ACC112 (cell line): ENCODE data around the gene LAMTOR4.

Experiments used
- H2AFZ ChIP-seq: fragments of 200-600 bp; sonication (generic); one replicate; pipeline ENCODE4 v1.6.0; 2017; ENCODE audit warnings: antibody characterized with exemption, low read length; ENCODE audit not compliant: unreplicated experiment
- H3K27ac ChIP-seq: fragments of 200-600 bp; sonication (generic); 2 replicates; pipeline ENCODE4 v1.5.1; 2014; ENCODE audit warnings: low read depth, mild to moderate bottlenecking, antibody characterized with exemption, low read length, moderate library complexity
- H3K27me3 ChIP-seq: fragments of 200-600 bp; sonication (generic); 2 replicates; pipeline ENCODE4 v1.6.1; 2014; ENCODE audit warnings: mild to moderate bottlenecking, antibody characterized with exemption, low read length, moderate library complexity, mixed read lengths; ENCODE audit not compliant: insufficient read depth
- H3K36me3 ChIP-seq: fragments of 200-600 bp; sonication (generic); 2 replicates; pipeline ENCODE4 v1.6.1; 2016; ENCODE audit warnings: mild to moderate bottlenecking, antibody characterized with exemption, low read length, moderate library complexity, mixed read lengths; ENCODE audit not compliant: insufficient read depth
- H3K4me1 ChIP-seq: fragments of 200-600 bp; sonication (generic); one replicate; pipeline ENCODE4 v1.6.1; 2016; ENCODE audit warnings: low read length, mixed read lengths; ENCODE audit not compliant: insufficient read depth, unreplicated experiment, control insufficient read depth
- H3K4me3 ChIP-seq: fragments of 200-600 bp; sonication (generic); 2 replicates; pipeline ENCODE4 v1.5.1; 2014; ENCODE audit warnings: mild to moderate bottlenecking, low read depth, low read length
- H3K79me2 ChIP-seq: fragments of 200-600 bp; sonication (generic); one replicate; pipeline ENCODE4 v1.6.0; 2016; ENCODE audit warnings: low read length; ENCODE audit not compliant: control insufficient read depth, unreplicated experiment, insufficient read depth

The LAMTOR4 gene

DNA sequence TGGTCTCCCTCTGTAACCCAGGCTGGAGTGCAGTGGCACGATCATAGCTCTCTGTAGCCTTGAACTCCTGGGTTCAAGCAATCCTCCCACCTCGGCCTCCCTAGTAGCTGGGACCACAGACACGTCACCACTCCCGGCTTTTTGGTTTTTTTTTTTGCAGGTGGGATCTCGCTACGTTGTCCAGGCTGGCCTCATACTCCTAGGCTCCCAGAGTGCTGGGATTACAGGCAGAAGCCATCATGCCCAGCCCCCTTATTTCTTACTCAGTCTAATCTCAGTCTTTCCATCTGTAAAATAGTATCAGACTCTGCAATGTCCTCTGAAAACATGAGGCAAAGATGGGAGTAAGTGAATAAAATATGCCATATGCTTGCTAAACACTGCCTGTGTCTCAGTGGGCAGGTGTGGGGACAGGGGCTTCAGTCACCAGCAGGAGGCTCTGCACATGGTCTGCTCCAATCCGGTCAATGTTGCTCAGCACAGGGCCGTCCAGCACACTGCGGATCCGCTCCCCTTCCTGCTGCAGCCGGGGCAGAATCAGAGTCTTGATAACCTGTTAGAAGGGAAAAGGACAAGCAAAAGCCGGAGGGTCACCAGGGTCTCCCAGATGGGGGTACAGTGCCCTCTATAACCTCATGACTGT lies 39.1 kb upstream of the LAMTOR4 start:
- Histone ChIP-seq H3K27ac (no peak overlapping the region), H3K79me2 (no peaks in the 10 kb centered on the region), H3K4me1 (no peaks in the 10 kb centered on the region), H2AFZ (no peak overlapping the region), H3K27me3 (no peaks in the 10 kb centered on the region), H3K4me3 (no peak overlapping the region), H3K36me3 (peaks cover 3% of the 10 kb centered on the region; the same call in 1 of the 2 replicates)

- Histone ChIP-seq H3K4me3 (no peak overlapping the region), H3K4me1 (no peaks in the 10 kb centered on the region), H2AFZ (no peak overlapping the region), H3K27ac (no peak overlapping the region), H3K27me3 (no peaks in the 10 kb centered on the region), H3K79me2 (no peaks in the 10 kb centered on the region), H3K36me3 (peaks cover 3% of the 10 kb centered on the region; the same call in 1 of the 2 replicates)
Observed at GRCh38 chr7:100111156-100111555, 37.6 kb upstream of the LAMTOR4 start.

DNA sequence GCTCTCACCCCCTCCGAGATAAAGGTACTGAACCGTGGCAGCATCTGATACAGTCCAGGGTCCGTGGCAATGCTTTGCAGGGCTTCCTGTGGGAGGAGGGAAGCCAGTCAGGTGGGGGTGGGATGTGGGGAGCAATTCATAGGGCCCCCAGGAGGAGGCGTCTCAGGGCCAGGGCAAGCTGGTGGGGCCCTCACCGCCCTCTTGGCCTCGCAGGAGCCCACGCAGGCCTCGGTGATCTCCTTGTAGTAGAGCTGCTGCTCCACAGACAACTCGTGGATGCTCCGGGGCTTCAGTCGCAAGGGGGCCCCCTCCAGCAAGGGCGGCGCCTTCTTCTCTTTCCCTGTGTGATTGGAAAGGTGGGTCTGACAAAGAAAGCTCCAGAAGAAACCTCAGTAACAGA lies 36.8 kb upstream of the LAMTOR4 start:
- Histone ChIP-seq H3K79me2 (no peaks in the 10 kb centered on the region), H3K27me3 (no peaks in the 10 kb centered on the region), H3K27ac (no peak overlapping the region), H3K36me3 (peaks cover 3% of the 10 kb centered on the region; the same call in 1 of the 2 replicates), H3K4me3 (no peak overlapping the region), H2AFZ (no peak overlapping the region), H3K4me1 (no peaks in the 10 kb centered on the region)

GRCh38 chr7:100115026-100115425 lies 33.7 kb upstream of the LAMTOR4 start:
- Histone ChIP-seq H3K36me3 (peaks cover 3% of the 10 kb centered on the region; the same call in 1 of the 2 replicates), H3K4me3 (no peak overlapping the region), H3K27me3 (no peaks in the 10 kb centered on the region), H3K27ac (no peak overlapping the region), H2AFZ (no peak overlapping the region), H3K4me1 (no peaks in the 10 kb centered on the region), H3K79me2 (peaks cover 8% of the 10 kb centered on the region)

- H3K27ac ChIP-seq: no peak overlapping the region
- H3K4me1 ChIP-seq: peaks cover 6% of the 10 kb centered on the region
- peaks cover 10% of the 10 kb centered on the region for H3K79me2 ChIP-seq
- H3K27me3 ChIP-seq: no peaks in the 10 kb centered on the region
- no peaks in the 10 kb centered on the region for H3K36me3 ChIP-seq
- H2AFZ ChIP-seq: peak overlapping the region; percentile 41
- H3K4me3 ChIP-seq: peak overlapping the region; percentile 89
Observed at GRCh38 chr7:100118388-100119071, 30.2 kb upstream of the LAMTOR4 start.

- Histone ChIP-seq H3K4me1 (peaks cover 6% of the 10 kb centered on the region), H3K79me2 (peaks cover 10% of the 10 kb centered on the region), H2AFZ (peak within 1 kb of the TSS; percentile 83), H3K36me3 (no peaks in the 10 kb centered on the region), H3K27ac (peak within 1 kb of the TSS; percentile 81), H3K27me3 (no peaks in the 10 kb centered on the region), H3K4me3 (peak within 1 kb of the TSS; percentile 89)
Observed at GRCh38 chr7:100119072-100119969, 29.4 kb upstream of the LAMTOR4 start, which contains the start of the genes CNPY4 and TAF6. Gene CNPY4, plus strand, starts transcription at chr7:100119634. Its CDS starts 111 bp downstream, at chr7:100119745. Gene TAF6, minus strand, starts transcription at chr7:100119358. Its CDS starts 5,149 bp downstream, at chr7:100114209.

GRCh38 chr7:100119970-100120732 lies 28.6 kb upstream of the LAMTOR4 start:
- Histone ChIP-seq H2AFZ (peak overlapping the region; percentile 83), H3K36me3 (no peaks in the 10 kb centered on the region), H3K4me1 (peaks cover 6% of the 10 kb centered on the region), H3K27me3 (no peaks in the 10 kb centered on the region), H3K27ac (peak overlapping the region; percentile 81), H3K4me3 (peak overlapping the region; percentile 89), H3K79me2 (peaks cover 10% of the 10 kb centered on the region)

DNA sequence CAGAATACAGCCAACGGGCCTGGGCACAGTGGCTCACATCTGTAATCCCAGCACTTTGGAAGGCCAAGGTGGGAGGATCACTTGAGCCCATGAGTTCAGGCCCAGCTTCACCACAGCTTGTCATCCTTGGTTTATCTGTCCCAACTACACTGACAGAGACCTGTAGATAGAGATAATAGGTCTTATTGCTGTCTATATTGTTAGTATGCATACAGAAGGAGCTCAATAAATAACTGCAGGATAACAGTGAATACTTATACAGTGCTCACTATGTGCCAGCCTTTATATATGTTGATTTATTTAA lies 28.0 kb upstream of the LAMTOR4 start:
- Histone ChIP-seq H3K27ac (no peak overlapping the region), H3K79me2 (peaks cover 10% of the 10 kb centered on the region), H3K4me1 (peaks cover 11% of the 10 kb centered on the region), H3K27me3 (no peaks in the 10 kb centered on the region), H3K36me3 (no peaks in the 10 kb centered on the region), H2AFZ (no peak overlapping the region), H3K4me3 (peak overlapping the region; percentile 89)

DNA sequence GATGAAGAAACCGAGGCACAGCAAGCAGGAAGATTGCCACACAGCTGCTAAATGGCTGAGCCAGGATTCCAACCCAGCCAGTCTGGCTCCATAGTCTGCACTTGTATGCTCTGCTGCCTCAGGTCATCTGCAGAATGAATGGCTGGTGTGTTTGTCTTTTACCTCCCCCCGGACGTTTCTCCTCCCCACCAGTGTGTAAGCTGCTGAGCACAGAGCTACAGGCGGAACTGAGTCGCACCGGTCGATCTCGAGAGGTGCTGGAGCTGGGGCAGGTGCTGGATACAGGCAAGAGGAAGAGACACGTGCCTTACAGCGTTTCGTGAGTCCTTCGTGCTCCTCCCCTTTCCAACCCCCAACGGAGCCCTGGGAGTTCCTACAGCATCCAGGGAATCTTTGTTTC lies 26.7 kb upstream of the LAMTOR4 start:
- no peaks in the 10 kb centered on the region for H3K27me3 ChIP-seq
- H3K4me3 ChIP-seq: no peak overlapping the region
- no peak overlapping the region for H2AFZ ChIP-seq
- peaks cover 16% of the 10 kb centered on the region for H3K79me2 ChIP-seq
- H3K36me3 ChIP-seq: no peaks in the 10 kb centered on the region
- no peak overlapping the region for H3K27ac ChIP-seq
- H3K4me1 ChIP-seq: peaks cover 12% of the 10 kb centered on the region

- H3K4me3 ChIP-seq: no peak overlapping the region
- H3K27me3 ChIP-seq: no peaks in the 10 kb centered on the region
- peaks cover 16% of the 10 kb centered on the region for H3K79me2 ChIP-seq
- H3K36me3 ChIP-seq: no peaks in the 10 kb centered on the region
- H3K27ac ChIP-seq: no peak overlapping the region
- H2AFZ ChIP-seq: no peak overlapping the region
- peaks cover 12% of the 10 kb centered on the region for H3K4me1 ChIP-seq
Observed at GRCh38 chr7:100122568-100122967, 26.1 kb upstream of the LAMTOR4 start.
